ENCODE data around the gene FNBP1L.

Gene FNBP1L

DNA sequence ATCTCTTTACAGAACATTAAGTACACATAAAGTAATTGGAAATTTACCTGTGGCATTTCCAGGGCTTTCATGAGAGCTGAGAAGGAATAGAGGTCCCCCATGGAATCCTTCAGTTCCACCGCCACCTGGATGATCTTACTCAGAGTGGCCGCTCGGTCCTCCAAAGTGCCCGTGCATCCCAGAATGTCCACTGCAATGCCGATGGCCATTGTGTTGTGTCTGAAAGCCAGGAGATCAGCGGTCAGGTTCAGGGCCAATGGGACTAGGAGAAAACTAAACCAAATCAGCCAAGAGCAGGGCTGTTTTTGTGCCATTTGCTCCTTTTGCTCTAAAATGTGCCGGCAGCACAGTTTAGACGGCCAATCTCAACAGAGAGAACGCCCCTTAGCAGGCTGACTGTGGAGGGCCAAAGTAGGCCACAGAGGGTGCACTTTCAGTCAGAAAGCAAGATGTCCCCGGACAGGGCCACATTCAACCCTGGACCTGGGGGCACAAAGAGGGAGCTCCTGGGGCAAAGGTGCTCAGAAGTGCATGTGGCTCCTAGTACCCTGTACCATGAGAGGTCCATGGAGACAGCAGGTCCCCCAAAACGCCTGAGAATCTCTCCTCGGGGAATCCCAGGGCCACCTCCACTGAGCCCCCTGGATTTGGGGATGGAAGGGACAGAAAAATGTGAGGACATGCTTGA is 123.8 kb downstream of the FNBP1L start:
- Histone ChIP-seq H3K79me2 (ENCODE audit: control insufficient read depth, insufficient read depth, low read length) (no peaks in the 10 kb centered on the region), H3K18ac (ENCODE audit: low read length) (no peak overlapping the region), H2BK120ac (ENCODE audit: low read depth, low read length) (no peak overlapping the region), H2AK5ac (ENCODE audit: low read length) (no peak overlapping the region), H3K4ac (ENCODE audit: low read depth, low read length) (no peak overlapping the region), H4K5ac (ENCODE audit: low read length) (no peak overlapping the region), H2BK5ac (ENCODE audit: low read length) (no peak overlapping the region), H3K27me3 (ENCODE audit: insufficient read depth, low read length, poor library complexity) (no peaks in the 10 kb centered on the region), H4K8ac (ENCODE audit: low read depth, low read length) (no peak overlapping the region), H3K79me1 (ENCODE audit: low read length) (no peaks in the 10 kb centered on the region), H3K9ac (ENCODE audit: low read length) (no peak overlapping the region), H3K23ac (ENCODE audit: low read length) (no peak overlapping the region), H3K56ac (ENCODE audit: low read length) (no peak overlapping the region), H2BK15ac (replicated peaks; ENCODE audit: low read depth) (no peak overlapping the region), H3K27ac (ENCODE audit: low read depth, low read length) (no peak overlapping the region), H3K4me2 (ENCODE audit: low read length) (no peak overlapping the region), H3K4me3 (ENCODE audit: low read length) (no peak overlapping the region), H3K4me1 (ENCODE audit: control insufficient read depth, low read depth, low read length) (no peaks in the 10 kb centered on the region), H3K36me3 (ENCODE audit: control insufficient read depth, insufficient read depth, low read length) (peaks cover 23% of the 10 kb centered on the region)
- no CpG with 5 or more reads among the region's 12 CpGs for WGBS (ENCODE audit: extremely low coverage, insufficient coverage, low lambda C conversion rate)
- no peak for DNase-seq

DNA sequence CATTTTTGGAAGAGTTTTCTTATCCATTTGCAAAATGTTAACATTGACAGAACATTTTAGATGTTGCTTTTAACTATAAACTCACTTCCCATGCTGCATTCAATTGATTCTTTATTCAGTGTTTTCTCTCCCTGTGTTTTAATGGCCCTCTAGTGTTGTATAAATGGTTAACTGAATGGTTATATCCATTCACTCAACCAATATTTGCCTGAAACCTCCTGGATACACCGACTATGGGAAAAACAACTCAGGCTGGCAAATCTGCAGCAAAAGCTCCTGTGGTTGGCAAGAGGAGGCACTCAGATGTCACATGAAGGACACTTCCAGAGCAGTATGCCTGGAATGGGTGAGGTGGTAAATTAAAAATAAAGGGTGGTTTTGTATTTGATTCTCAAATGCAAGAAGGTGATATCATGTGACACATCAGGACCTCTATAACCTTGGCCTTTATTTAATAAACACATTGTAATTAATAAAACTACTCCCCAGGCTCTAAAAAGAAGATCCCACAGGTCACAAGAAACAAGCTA is 126.1 kb downstream of the FNBP1L start:
- Histone ChIP-seq H3K9ac (ENCODE audit: low read length) (no peak overlapping the region), H3K56ac (ENCODE audit: low read length) (no peak overlapping the region), H3K27me3 (ENCODE audit: insufficient read depth, low read length, poor library complexity) (no peaks in the 10 kb centered on the region), H3K36me3 (ENCODE audit: control insufficient read depth, insufficient read depth, low read length) (peaks cover 24% of the 10 kb centered on the region), H4K8ac (ENCODE audit: low read depth, low read length) (no peak overlapping the region), H3K27ac (ENCODE audit: low read depth, low read length) (no peak overlapping the region), H3K4me2 (ENCODE audit: low read length) (no peak overlapping the region), H3K4ac (ENCODE audit: low read depth, low read length) (no peak overlapping the region), H2BK120ac (ENCODE audit: low read depth, low read length) (no peak overlapping the region), H3K4me1 (ENCODE audit: control insufficient read depth, low read depth, low read length) (no peaks in the 10 kb centered on the region), H3K79me2 (ENCODE audit: control insufficient read depth, insufficient read depth, low read length) (no peaks in the 10 kb centered on the region), H4K5ac (ENCODE audit: low read length) (no peak overlapping the region), H2AK5ac (ENCODE audit: low read length) (no peak overlapping the region), H3K18ac (ENCODE audit: low read length) (no peak overlapping the region), H3K79me1 (ENCODE audit: low read length) (peaks cover under 1% of the 10 kb centered on the region), H2BK15ac (replicated peaks; ENCODE audit: low read depth) (no peak overlapping the region), H3K23ac (ENCODE audit: low read length) (no peak overlapping the region), H3K4me3 (ENCODE audit: low read length) (no peak overlapping the region), H2BK5ac (ENCODE audit: low read length) (no peak overlapping the region)
- DNase-seq: no peak
- WGBS (ENCODE audit: extremely low coverage, insufficient coverage, low lambda C conversion rate): no CpG with 5 or more reads among the region's 1 CpG

DNA sequence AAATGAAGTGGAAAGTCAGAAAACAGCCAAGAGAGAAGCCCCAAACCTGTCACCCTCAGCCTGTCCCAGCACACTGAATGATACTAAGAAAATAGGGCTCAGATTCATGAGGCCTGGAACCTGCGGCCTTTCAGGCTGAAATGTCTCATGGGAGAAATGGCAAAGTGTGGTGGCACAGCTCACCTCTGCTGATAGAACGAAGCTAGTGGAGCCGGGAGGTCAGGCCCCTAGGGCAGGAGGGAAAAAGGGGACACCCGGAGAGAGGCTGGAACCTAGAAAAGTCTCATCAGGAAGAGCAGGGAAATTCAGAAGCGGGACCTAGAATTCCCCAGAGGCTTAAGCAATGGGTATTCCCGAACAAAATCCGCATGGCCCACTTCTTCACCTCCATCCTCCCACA is 126.6 kb downstream of the FNBP1L start:
- WGBS (ENCODE audit: extremely low coverage, insufficient coverage, low lambda C conversion rate): no CpG with 5 or more reads among the region's 7 CpGs
- no peak for DNase-seq

DNA sequence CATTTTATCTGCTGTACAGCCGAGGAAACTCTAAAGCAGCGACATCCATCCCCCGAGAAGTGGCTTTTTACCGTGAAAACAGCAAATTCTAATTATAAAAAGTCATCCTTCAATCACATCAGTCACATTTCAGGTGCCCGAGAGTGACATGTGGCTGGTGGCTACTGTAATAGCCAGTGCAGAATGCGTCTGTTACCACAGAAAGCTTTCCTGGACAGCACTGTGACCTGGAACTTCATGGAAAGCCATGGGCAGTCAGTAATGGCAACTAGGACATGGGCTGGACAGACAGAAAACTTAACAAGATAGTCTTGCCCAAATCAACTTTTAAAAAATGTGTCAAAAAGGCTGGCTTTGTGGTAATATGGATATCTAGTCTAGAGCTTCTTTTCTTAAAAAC is 127.1 kb downstream of the FNBP1L start:
- H3K4me1 ChIP-seq (ENCODE audit: control insufficient read depth, low read depth, low read length): no peaks in the 10 kb centered on the region
- no peak for DNase-seq
- H3K27me3 ChIP-seq (ENCODE audit: insufficient read depth, low read length, poor library complexity): no peaks in the 10 kb centered on the region
- H3K9ac ChIP-seq (ENCODE audit: low read length): no peak overlapping the region
- H3K79me1 ChIP-seq (ENCODE audit: low read length): peaks cover 7% of the 10 kb centered on the region
- H3K56ac ChIP-seq (ENCODE audit: low read length): no peak overlapping the region
- H2BK120ac ChIP-seq (ENCODE audit: low read depth, low read length): no peak overlapping the region
- H3K23ac ChIP-seq (ENCODE audit: low read length): no peak overlapping the region
- H2AK5ac ChIP-seq (ENCODE audit: low read length): no peak overlapping the region
- no peak overlapping the region for H3K27ac ChIP-seq (ENCODE audit: low read depth, low read length)
- no peak overlapping the region for H3K4me2 ChIP-seq (ENCODE audit: low read length)
- peaks cover 29% of the 10 kb centered on the region for H3K36me3 ChIP-seq (ENCODE audit: control insufficient read depth, insufficient read depth, low read length)
- no peaks in the 10 kb centered on the region for H3K79me2 ChIP-seq (ENCODE audit: control insufficient read depth, insufficient read depth, low read length)
- H3K4ac ChIP-seq (ENCODE audit: low read depth, low read length): no peak overlapping the region
- no peak overlapping the region for H2BK15ac ChIP-seq (replicated peaks; ENCODE audit: low read depth)
- no peak overlapping the region for H3K18ac ChIP-seq (ENCODE audit: low read length)
- no peak overlapping the region for H2BK5ac ChIP-seq (ENCODE audit: low read length)
- H4K5ac ChIP-seq (ENCODE audit: low read length): no peak overlapping the region
- H3K4me3 ChIP-seq (ENCODE audit: low read length): no peak overlapping the region
- no CpG with 5 or more reads among the region's 6 CpGs for WGBS (ENCODE audit: extremely low coverage, insufficient coverage, low lambda C conversion rate)
- H4K8ac ChIP-seq (ENCODE audit: low read depth, low read length): no peak overlapping the region

More for the DNA sequence above, 126.6 kb downstream of the FNBP1L start:
- Histone ChIP-seq H3K4me3 (ENCODE audit: low read length) (no peak overlapping the region), H3K4me2 (ENCODE audit: low read length) (no peak overlapping the region), H3K36me3 (ENCODE audit: control insufficient read depth, insufficient read depth, low read length) (peaks cover 27% of the 10 kb centered on the region), H3K9ac (ENCODE audit: low read length) (no peak overlapping the region), H3K27me3 (ENCODE audit: insufficient read depth, low read length, poor library complexity) (no peaks in the 10 kb centered on the region), H2BK15ac (replicated peaks; ENCODE audit: low read depth) (no peak overlapping the region), H2AK5ac (ENCODE audit: low read length) (no peak overlapping the region), H2BK5ac (ENCODE audit: low read length) (no peak overlapping the region), H3K18ac (ENCODE audit: low read length) (no peak overlapping the region), H3K4me1 (ENCODE audit: control insufficient read depth, low read depth, low read length) (no peaks in the 10 kb centered on the region), H4K8ac (ENCODE audit: low read depth, low read length) (no peak overlapping the region), H3K27ac (ENCODE audit: low read depth, low read length) (no peak overlapping the region), H3K23ac (ENCODE audit: low read length) (no peak overlapping the region), H3K79me1 (ENCODE audit: low read length) (peaks cover 5% of the 10 kb centered on the region), H3K56ac (ENCODE audit: low read length) (no peak overlapping the region), H2BK120ac (ENCODE audit: low read depth, low read length) (no peak overlapping the region), H3K79me2 (ENCODE audit: control insufficient read depth, insufficient read depth, low read length) (no peaks in the 10 kb centered on the region), H3K4ac (ENCODE audit: low read depth, low read length) (no peak overlapping the region), H4K5ac (ENCODE audit: low read length) (no peak overlapping the region)

GRCh38 chr1:93575621-93576284 is 127.8 kb downstream of the FNBP1L start:
- Histone ChIP-seq H3K4me3 (ENCODE audit: low read length) (no peak overlapping the region), H2BK15ac (replicated peaks; ENCODE audit: low read depth) (no peak overlapping the region), H3K4ac (ENCODE audit: low read depth, low read length) (no peak overlapping the region), H3K18ac (ENCODE audit: low read length) (no peak overlapping the region), H3K4me1 (ENCODE audit: control insufficient read depth, low read depth, low read length) (no peaks in the 10 kb centered on the region), H3K79me1 (ENCODE audit: low read length) (peaks cover 7% of the 10 kb centered on the region), H3K27ac (ENCODE audit: low read depth, low read length) (no peak overlapping the region), H3K23ac (ENCODE audit: low read length) (no peak overlapping the region), H2AK5ac (ENCODE audit: low read length) (no peak overlapping the region), H3K27me3 (ENCODE audit: insufficient read depth, low read length, poor library complexity) (no peaks in the 10 kb centered on the region), H4K8ac (ENCODE audit: low read depth, low read length) (no peak overlapping the region), H3K79me2 (ENCODE audit: control insufficient read depth, insufficient read depth, low read length) (no peaks in the 10 kb centered on the region), H3K4me2 (ENCODE audit: low read length) (no peak overlapping the region), H3K9ac (ENCODE audit: low read length) (no peak overlapping the region), H3K56ac (ENCODE audit: low read length) (no peak overlapping the region), H2BK120ac (ENCODE audit: low read depth, low read length) (no peak overlapping the region), H4K5ac (ENCODE audit: low read length) (no peak overlapping the region), H3K36me3 (ENCODE audit: control insufficient read depth, insufficient read depth, low read length) (peaks cover 25% of the 10 kb centered on the region), H2BK5ac (ENCODE audit: low read length) (no peak overlapping the region)
- no CpG with 5 or more reads among the region's 10 CpGs for WGBS (ENCODE audit: extremely low coverage, insufficient coverage, low lambda C conversion rate)
- DNase-seq: peak; percentile 52
